ENCODE results near the gene CDH15.

Gene CDH15

GRCh38 chr16:89144681-89145080 lies 26.9 kb upstream of the CDH15 start:
- in situ Hi-C loops (cut with MboI; ENCODE audit: low sequenced_read_pairs, unreplicated experiment): no loop called here
- TF ChIP-seq CTCF (IDR thresholded peaks at IDR 0.05; ENCODE audit: borderline replicate concordance, control extremely low read depth, extremely low read depth, insufficient read depth, missing control alignments): no peak
- no peak for DNase-seq (ENCODE audit: low spot score)

GRCh38 chr16:89145406-89146161 lies 26.0 kb upstream of the CDH15 start:
- no peak for DNase-seq (ENCODE audit: low spot score)
- in situ Hi-C loops (cut with MboI; ENCODE audit: low sequenced_read_pairs, unreplicated experiment): no loop called here
- no peak for TF ChIP-seq CTCF (IDR thresholded peaks at IDR 0.05; ENCODE audit: borderline replicate concordance, control extremely low read depth, extremely low read depth, insufficient read depth, missing control alignments)

GRCh38 chr16:89146211-89147005 lies 25.1 kb upstream of the CDH15 start:
- in situ Hi-C loops (cut with MboI; ENCODE audit: low sequenced_read_pairs, unreplicated experiment): no loop called here
- TF ChIP-seq CTCF (IDR thresholded peaks at IDR 0.05; ENCODE audit: borderline replicate concordance, control extremely low read depth, extremely low read depth, insufficient read depth, missing control alignments): no peak
- DNase-seq (ENCODE audit: low spot score): no peak

DNA sequence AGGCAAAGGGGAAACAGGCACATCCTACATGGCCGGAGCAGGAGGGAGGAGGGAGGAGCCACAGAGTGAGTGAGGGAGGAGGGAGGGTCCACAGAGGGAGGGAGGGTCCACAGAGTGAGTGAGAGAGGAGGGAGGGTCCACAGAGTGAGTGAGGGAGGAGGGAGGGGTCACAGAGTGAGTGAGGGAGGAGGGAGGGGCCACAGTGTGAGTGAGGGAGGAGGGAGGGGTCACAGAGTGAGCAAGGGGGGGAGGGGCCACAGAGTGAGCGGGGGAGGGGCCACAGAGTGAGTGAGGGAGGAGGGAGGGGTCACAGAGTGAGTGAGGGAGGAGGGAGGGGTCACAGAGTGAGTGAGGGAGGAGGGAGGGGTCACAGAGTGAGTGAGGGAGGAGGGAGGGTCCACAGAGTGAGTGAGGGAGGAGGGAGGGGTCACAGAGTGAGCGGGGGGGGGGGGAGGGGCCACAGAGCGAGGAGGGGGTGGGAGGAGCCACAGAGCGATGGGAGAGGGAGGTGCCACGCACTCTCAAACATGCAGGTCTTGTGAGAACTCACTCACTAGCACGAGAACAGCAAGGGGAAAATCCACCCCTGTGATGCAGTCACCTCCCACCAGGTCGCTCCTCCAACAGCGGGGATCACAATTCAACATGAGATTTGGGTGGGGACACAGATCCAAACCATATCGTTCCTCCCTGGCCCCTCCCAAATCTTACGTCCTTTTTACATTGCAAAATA lies 24.3 kb upstream of the CDH15 start:
- no peak for TF ChIP-seq CTCF (IDR thresholded peaks at IDR 0.05; ENCODE audit: borderline replicate concordance, control extremely low read depth, extremely low read depth, insufficient read depth, missing control alignments)
- in situ Hi-C loops (cut with MboI; ENCODE audit: low sequenced_read_pairs, unreplicated experiment): no loop called here

GRCh38 chr16:89149386-89149785 lies 22.2 kb upstream of the CDH15 start:
- no peak for TF ChIP-seq CTCF (IDR thresholded peaks at IDR 0.05; ENCODE audit: borderline replicate concordance, control extremely low read depth, extremely low read depth, insufficient read depth, missing control alignments)
- in situ Hi-C loops (cut with MboI; ENCODE audit: low sequenced_read_pairs, unreplicated experiment): no loop called here
- DNase-seq (ENCODE audit: low spot score): no peak

More for the DNA sequence above, 24.3 kb upstream of the CDH15 start:
- no peak for DNase-seq (ENCODE audit: low spot score)

DNA sequence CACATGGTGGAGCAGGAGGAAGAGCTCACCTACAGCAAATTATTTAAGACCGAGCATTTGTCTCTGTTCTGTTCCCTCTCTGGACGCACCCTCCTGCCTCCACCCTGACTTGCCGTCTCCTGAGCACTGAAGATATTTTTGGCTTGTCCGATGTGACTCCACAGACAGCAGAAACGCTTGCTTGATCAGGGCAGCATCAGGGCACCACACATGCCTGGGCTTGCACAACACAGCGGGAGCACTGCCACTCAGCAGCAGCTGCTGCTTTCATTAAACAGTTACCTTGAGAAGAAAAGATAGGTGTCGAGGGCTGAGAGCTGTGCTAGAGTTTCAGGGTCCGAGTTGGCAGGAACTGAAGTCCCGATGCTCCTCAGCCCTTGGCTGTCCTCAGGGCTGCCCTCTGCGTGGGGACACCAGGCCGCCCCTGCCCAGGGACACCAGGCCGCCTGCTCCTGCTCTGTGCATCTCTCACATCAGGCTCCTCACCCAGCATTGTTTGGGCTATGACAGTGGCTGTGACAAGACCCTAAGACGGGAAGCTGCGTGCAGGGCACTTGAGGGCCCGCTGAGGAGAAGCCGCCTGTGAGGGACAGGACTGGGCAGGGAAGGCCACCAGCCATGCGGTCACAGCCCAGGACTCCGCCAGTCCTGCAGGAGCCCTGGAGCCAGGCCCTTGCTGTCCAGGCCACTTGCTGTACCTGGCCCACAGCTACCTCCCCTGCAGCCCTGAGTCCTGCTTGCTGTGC lies 21.3 kb upstream of the CDH15 start:
- no peak for TF ChIP-seq CTCF (IDR thresholded peaks at IDR 0.05; ENCODE audit: borderline replicate concordance, control extremely low read depth, extremely low read depth, insufficient read depth, missing control alignments)
- in situ Hi-C loops (cut with MboI; ENCODE audit: low sequenced_read_pairs, unreplicated experiment): no loop called here
- no peak for DNase-seq (ENCODE audit: low spot score)

All from GM13976 (cell line).